Pancreas (tissue), 10 donors: ENCODE measurements around the gene SIRPD. TPM values are rescaled to one million over a fixed set of nuclear protein-coding genes. Genes with fewer than 3 reads are reported as not detected.

Experiments
- ATAC-seq, 4 donors: fragments of 200-7000 bp; cut with Tn5 transposase; one replicate each; pipeline versions ENCODE4 v1.8.0 to v1.9.1; 2020; ENCODE audit warnings: mild to moderate bottlenecking in 4 of 4, moderate library complexity in 4 of 4
- DNase-seq, 6 donors: peaks; one replicate each; pipeline ENCODE4 v3.0.0-alpha.2; 2020
- FAIRE-seq: peaks from 2 replicates; lab custom pipeline; 2012; peaks lifted over from hg19 to GRCh38; lab: Jason Lieb, UNC
- H3K27ac ChIP-seq, 4 donors: fragments of 200-600 bp; sonication (generic); 1 replicate in 3 of 4; 2 replicates in 1 of 4; pipeline versions ENCODE4 v1.5.0 to v1.8.0; 2020
- H3K27me3 ChIP-seq, 4 donors: fragments of 200-600 bp; one replicate each; pipeline ENCODE4 v1.8.0; 2021
- H3K36me3 ChIP-seq, 3 donors: fragments of 200-600 bp; sonication (generic) in 1 of 3; one replicate each; pipeline versions ENCODE4 v1.5.0 to v1.8.0; 2020 to 2021
- H3K4me1 ChIP-seq, 3 donors: fragments of 200-600 bp; one replicate each; pipeline ENCODE4 v1.8.0; 2021
- H3K4me3 ChIP-seq, 4 donors: fragments of 200-600 bp; sonication (generic) in 2 of 4; one replicate each; pipeline versions ENCODE4 v1.5.0 to v1.8.0; 2020 to 2021
- H3K9me3 ChIP-seq, 4 donors: fragments of 200-600 bp; one replicate each; pipeline ENCODE4 v1.8.0; 2021
- CTCF ChIP-seq, 4 donors: fragments of 200-600 bp; sonication (generic) in 3 of 4; IDR thresholded peaks; one replicate each; pipeline versions ENCODE4 v1.5.0 to v1.8.0; 2021; ENCODE audit warnings: antibody characterized with exemption in 4 of 4
- WGBS, 2 donors: extraction: QIAGEN DNeasy Blood & Tissue Kit; methylation state at CpG; one replicate each; pipeline ENCODE4 v1.1.7; 2013; 5-methylcytosine and 5-hydroxymethylcytosine counted together
- intact Hi-C, 3 donors: fragments of 100-400 bp; cut with DNase I; formaldehyde crosslinking; loops; one replicate each; pipeline versions ENCODE4 v1.11.1 to v1.14.2; 2022
- polyA plus RNA-seq, 2 donors: library from polyadenylated mRNA; stranded (reverse); fragments of 200-250 nt; gene quantifications; one replicate each; pipeline ENCODE4 v1.2.3, GENCODE V29; 2013
- total RNA-seq, 6 donors: library from RNA; stranded (reverse); fragmentation: NEBNext Ultra II Directional in 4 of 6; extraction: Animal tissue kit (Norgen Biotek cat#: 25700) in 4 of 6; gene quantifications; one replicate each; pipeline versions ENCODE4 v1.2.1 to v1.2.4, GENCODE V29; 2021 to 2023
- donor health status: healthy with polysubstance abuse.
- donor health status: DM: no; HTN: no; CAD: no; lungs with moderate emphysema.
- donor health status: DM: no; HTN: no; CAD: no.
- donor health status: control.
- donor health status: control.
- donor health status: Bipolar disorder and iron deficiency.
- donor health status: DM: yes; HTN: yes; CAD: no.
- donor health status: DM: no; HTN: no; CAD: no.
- donor health status: DM: no; HTN: no; CAD: no.
- donor health status: DM: yes; HTN: yes; CAD: no.

SIRPD gene
- total and polyA plus RNA-seq, 8 donors: not detected

- ATAC-seq (no peak), FAIRE-seq (no peak), DNase-seq (no peak)
- no peaks in the 10 kb centered on the region for H3K4me1 ChIP-seq
- H3K4me3 ChIP-seq: no peak overlapping the region
- intact Hi-C loops: no loop called here
- no peaks in the 10 kb centered on the region for H3K36me3 ChIP-seq
- no peaks in the 10 kb centered on the region for H3K9me3 ChIP-seq
- no peaks in the 10 kb centered on the region for H3K27me3 ChIP-seq
- H3K27ac ChIP-seq: no peak overlapping the region
- no peak for TF ChIP-seq CTCF (IDR thresholded peaks at IDR 0.05)
Observed at GRCh38 chr20:1538655-1539054, 18.9 kb downstream of the SIRPD start.

GRCh38 chr20:1537731-1538058, 19.8 kb downstream of the SIRPD start:
- intact Hi-C loops: no loop called here

DNA sequence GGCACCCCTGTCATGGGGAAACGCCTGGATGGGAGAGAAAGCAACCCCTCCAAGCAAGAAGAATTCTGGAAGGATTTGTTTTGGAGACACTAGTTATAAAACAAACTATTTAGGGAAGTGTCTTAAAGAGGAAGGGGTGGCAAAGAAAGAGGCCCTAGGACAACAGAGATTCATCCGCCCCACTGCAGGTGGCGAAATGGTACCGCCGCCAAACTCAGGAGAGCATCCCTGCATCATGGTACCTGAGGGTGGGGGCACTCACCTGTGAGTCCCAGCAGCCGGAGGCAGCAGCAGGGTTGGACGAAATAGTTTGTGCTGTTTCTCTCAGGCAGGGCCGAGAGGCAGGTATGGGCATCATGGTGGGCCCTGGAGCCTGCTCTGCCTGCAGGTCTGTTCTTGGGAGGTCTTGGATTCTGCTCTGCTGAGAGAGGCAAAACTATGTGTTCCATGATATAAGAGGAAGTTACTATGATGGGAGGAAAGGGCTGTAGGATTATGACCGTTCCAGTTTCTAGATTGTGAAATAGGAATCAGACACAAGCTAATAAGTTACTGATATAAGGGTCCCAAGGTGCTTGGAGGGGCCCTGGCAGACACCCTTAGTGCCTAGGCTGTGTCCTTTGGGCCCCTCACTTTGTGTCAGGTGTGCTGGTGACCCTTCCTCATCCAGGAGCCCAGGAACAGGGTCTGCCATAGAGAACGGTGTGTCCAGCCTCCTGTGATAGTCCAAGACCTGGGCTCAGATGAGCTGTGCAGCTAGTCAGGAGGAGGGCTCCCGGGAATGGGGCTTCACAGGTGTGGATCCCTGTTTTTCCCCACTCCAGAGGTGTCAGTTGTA, 20.4 kb downstream of the SIRPD start:
- intact Hi-C loops: no loop called here
- no peak for TF ChIP-seq CTCF (IDR thresholded peaks at IDR 0.05)
- WGBS, 2 donors: 54 to 64% methylated on average over 11 of the region's 11 CpGs
- Histone ChIP-seq H3K4me1 (no peaks in the 10 kb centered on the region), H3K9me3 (no peaks in the 10 kb centered on the region), H3K27ac (peak overlapping the region in 2 of 4 donors; percentile 47 to 49), H3K27me3 (no peaks in the 10 kb centered on the region), H3K4me3 (no peak overlapping the region), H3K36me3 (no peaks in the 10 kb centered on the region)
- ATAC-seq (peak in 2 of 4 donors; percentile 67 to 68), DNase-seq (no peak), FAIRE-seq (no peak)

More at GRCh38 chr20:1537731-1538058, 19.8 kb downstream of the SIRPD start:
- Histone ChIP-seq H3K4me1 (no peaks in the 10 kb centered on the region), H3K27ac (peak overlapping the region in 2 of 4 donors; percentile 47 to 49), H3K27me3 (no peaks in the 10 kb centered on the region), H3K9me3 (no peaks in the 10 kb centered on the region), H3K4me3 (no peak overlapping the region), H3K36me3 (no peaks in the 10 kb centered on the region)
- FAIRE-seq (no peak), ATAC-seq (peak in 2 of 4 donors; percentile 77 to 81), DNase-seq (peak in 1 of 6 donors; percentile 33)
- no peak for TF ChIP-seq CTCF (IDR thresholded peaks at IDR 0.05)
- 43 to 70% methylated on average over 3 to 4 of the region's 4 CpGs for WGBS, 2 donors

GRCh38 chr20:1535420-1536175, 21.9 kb downstream of the SIRPD start:
- H3K9me3 ChIP-seq: no peaks in the 10 kb centered on the region
- peak in 2 of 4 donors; percentile 57 to 62 for ATAC-seq
- H3K27me3 ChIP-seq: no peaks in the 10 kb centered on the region
- H3K4me1 ChIP-seq: no peaks in the 10 kb centered on the region
- DNase-seq: peak in 1 of 6 donors; percentile 17
- intact Hi-C loops: no loop called here
- no peak for FAIRE-seq
- H3K4me3 ChIP-seq: no peak overlapping the region
- H3K27ac ChIP-seq: no peak overlapping the region
- TF ChIP-seq CTCF (IDR thresholded peaks at IDR 0.05): no peak
- WGBS, 2 donors: 71 to 72% methylated on average over 5 of the region's 5 CpGs
- H3K36me3 ChIP-seq: no peaks in the 10 kb centered on the region
